ENCODE measurements around the gene WRAP73.
A peak's percentile ranks its signal among the peaks of the same experiment; 100 is the strongest.

Gene WRAP73, protein sequence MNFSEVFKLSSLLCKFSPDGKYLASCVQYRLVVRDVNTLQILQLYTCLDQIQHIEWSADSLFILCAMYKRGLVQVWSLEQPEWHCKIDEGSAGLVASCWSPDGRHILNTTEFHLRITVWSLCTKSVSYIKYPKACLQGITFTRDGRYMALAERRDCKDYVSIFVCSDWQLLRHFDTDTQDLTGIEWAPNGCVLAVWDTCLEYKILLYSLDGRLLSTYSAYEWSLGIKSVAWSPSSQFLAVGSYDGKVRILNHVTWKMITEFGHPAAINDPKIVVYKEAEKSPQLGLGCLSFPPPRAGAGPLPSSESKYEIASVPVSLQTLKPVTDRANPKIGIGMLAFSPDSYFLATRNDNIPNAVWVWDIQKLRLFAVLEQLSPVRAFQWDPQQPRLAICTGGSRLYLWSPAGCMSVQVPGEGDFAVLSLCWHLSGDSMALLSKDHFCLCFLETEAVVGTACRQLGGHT

GRCh38 chr1:3649342-3650247 lies at the start of gene WRAP73:
Gene WRAP73 (minus strand): TSS chr1:3650103. CDS start chr1:3649999, 104 bp downstream.
- peak; percentile 68 to 72 (median 72) for DNase-seq (ENCODE audit: low read depth in 2 of 3, low spot score in 2 of 3)

- no peak for DNase-seq (ENCODE audit: low read depth in 2 of 3, low spot score in 2 of 3)
Measured at GRCh38 chr1:3699596-3699995, 49.7 kb upstream of the WRAP73 start.

- DNase-seq (ENCODE audit: low read depth in 2 of 3, low spot score in 2 of 3) = no peak
Measured at GRCh38 chr1:3698660-3699408, 48.9 kb upstream of the WRAP73 start.

DNA sequence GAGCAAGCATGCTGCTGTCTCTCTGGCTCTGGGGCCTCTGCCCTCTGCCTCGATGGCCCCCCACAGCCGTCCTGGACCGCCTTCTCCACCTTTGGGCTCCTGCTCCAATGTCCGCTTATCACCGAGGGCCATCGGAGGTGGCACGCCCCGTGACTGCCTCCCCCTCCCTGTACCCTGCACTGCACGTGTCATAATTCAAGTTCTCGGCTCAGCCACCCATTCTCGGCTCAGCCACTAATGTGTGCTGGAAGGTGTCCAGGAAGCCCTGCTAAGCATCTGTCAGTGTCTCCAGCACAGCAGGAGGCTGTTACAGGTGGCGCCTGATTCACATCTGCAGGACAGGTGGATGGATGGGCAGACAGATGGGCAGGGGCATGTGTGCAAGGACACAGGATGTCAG lies 47.9 kb upstream of the WRAP73 start:
- no peak for DNase-seq (ENCODE audit: low read depth in 2 of 3, low spot score in 2 of 3)

DNA sequence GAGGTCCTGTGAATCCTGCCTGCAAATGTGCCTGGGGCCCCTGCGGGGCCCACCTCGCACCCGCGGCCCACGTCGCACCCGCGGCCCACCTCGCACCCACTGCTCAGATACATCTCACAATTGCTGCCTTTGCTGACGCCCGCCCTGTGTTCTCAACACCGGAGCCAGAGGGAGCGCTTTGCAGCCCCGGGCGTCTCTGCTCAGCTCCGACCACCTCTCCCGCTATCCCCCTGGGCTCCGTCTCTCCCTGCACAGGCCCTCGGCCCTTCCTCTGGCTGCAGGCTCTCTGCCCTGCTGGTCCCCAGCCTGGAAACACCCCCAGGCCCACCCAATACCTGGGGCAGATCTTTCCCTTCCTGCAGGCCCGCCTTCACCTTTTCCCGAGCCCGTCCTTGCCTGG lies 47.2 kb upstream of the WRAP73 start:
- DNase-seq (ENCODE audit: low read depth in 2 of 3, low spot score in 2 of 3) = no peak

- no peak for DNase-seq (ENCODE audit: low read depth in 2 of 3, low spot score in 2 of 3)
Measured at GRCh38 chr1:3696689-3697088, 46.8 kb upstream of the WRAP73 start.

DNA sequence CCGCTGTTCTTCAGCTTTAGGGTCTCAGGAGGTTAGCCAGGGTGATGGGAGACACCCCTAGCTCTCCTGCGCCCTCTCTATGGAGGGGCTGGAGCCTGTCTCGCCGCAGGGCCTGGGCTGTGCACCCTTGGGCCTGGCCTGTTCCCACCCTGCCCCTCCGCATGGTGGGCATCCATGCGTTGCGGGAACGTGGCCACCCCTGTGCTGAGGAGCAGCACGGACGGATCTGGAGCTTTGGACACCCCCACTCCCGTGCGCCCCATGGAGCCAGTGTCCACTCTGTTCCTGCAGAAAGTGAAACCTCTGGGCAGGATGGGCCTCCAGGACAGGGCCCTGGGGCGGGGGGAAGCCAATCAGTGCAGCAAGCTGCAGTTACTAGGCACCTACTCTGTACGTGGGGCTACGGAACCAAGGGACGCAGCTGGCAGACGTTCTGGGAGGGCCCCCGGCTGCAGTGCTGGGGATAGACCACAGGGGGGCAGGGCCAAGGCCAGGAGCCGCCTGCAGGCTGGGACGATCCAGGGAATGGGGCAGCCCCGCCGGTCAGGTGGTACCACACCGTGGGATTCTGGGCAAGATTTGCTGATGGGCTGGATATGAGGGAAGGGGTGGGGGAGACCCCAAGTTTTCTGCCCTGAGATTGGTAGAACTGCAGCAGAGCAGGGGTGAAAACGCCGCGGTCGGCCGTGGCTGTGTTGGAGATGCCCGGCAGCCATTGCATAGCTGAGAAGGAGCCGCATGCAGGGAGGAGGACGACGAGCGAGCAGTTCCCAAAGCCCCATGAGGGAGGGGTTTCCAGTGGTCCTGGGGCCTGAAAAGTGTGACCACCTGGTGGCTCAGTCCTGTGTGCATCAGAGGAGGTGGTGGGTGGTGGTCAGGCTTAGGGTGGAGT lies 45.7 kb upstream of the WRAP73 start:
- no peak for DNase-seq (ENCODE audit: low read depth in 2 of 3, low spot score in 2 of 3)

DNA sequence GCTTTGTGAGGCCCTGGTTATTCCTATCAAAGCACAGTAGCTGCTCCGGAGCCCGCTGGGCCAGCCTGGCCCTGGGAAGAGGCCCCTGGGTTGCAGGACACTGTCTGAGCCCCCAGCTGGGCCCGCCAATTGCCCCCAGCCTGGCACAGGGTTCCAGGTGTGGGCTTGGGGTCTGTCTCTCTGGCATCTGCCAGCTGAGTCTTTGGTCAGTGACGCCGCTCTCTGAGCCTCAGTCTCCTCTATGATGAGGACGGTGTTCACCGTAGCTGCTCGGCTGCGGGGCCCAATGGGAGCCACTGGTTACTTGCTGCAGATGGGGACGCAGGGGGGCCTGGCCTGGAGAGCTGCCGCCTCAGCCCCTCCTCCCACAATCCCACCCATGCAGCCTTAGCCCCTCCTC lies 43.4 kb upstream of the WRAP73 start:
- no peak for DNase-seq (ENCODE audit: low read depth in 2 of 3, low spot score in 2 of 3)

DNA sequence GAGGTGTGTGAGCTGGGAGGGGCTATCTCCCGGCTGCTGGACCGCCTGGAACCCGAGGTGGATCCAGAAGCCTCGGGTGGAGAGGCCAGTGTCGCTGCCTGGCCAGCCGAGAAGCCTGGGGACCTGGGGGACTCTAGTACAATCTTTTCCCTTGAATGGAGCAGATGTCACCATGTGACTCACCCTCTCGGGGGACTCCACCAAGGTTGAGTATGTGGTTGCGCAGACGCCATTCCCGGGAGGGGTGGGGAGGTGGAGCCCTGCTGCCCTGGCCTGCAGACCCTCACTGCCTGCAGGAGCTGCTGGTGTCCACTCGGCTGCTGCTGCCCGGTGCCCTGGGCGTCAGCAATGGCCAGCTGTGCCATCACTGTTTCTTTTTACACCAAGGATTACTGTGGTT lies 42.7 kb upstream of the WRAP73 start:
- DNase-seq (ENCODE audit: low read depth in 2 of 3, low spot score in 2 of 3) = no peak

DNA sequence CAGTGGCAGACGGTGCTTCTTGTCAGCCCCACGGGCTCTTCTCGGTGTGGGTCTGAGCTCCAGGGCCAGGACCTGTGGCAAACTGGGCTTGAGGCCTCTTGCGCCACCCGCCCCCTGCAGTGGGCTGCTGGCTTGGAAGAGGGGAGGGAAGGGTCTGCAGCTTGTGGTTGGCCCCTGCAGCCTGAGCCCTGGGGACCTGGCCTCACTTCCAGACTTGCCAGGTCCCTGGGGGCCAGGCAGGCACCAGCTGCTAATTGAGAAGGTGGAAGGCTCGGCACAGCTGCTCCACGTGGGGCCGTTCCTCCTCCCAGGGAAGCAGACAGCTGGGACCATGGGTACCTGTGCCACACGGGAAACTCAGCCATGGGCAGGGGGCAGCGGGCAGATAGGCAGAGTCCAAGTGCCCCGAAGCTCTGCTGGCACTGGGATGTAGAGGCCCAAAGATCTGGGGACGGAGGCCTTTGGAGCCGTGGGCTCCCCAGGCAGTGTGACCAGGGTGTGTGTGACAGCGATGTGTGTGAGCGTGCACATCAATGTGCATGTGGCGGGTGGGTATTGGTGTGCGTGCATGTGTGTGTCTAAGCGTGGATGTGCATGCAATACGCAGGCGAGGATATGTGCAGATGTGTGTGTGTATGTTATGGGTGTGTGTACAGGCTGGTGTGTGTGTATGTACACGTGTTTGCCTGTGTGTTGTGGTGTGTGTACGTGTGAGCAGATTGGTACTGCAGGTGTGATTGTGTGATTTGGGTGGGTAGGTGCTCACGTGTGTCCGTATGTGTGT lies 41.7 kb upstream of the WRAP73 start:
- DNase-seq (ENCODE audit: low read depth in 2 of 3, low spot score in 2 of 3) = no peak

DNA sequence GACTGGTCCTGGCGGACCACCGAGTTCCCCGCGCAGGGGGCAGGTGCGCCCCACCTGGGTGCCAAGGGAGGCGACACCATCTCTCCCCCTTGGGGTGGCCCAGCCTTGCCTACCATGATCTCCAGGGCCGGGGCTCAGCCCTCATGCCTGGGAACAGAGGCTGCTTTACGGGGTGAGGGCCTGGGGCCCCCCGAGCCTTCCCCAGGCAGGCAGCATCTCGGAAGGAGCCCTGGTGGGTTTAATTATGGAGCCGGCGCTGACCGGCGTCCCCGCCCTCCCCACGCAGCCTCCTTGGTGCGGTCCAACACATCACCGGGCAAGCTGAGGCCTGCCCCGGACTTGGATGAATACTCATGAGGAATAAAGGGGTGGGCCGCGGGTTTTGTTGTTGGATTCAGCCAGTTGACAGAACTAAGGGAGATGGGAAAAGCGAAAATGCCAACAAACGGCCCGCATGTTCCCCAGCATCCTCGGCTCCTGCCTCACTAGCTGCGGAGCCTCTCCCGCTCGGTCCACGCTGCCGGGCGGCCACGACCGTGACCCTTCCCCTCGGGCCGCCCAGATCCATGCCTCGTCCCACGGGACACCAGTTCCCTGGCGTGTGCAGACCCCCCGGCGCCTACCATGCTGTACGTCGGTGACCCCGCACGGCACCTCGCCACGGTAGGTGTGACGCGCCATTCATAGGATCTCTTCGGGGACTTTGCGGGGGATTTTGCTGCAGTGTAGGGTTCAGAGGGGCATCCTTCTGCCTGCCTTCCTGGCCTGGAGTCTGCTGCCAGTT lies 40.6 kb upstream of the WRAP73 start:
- no peak for DNase-seq (ENCODE audit: low read depth in 2 of 3, low spot score in 2 of 3)

GRCh38 chr1:3689138-3689750 lies 39.3 kb upstream of the WRAP73 start:
- DNase-seq (ENCODE audit: low read depth in 2 of 3, low spot score in 2 of 3) = no peak

GRCh38 chr1:3688356-3689137 lies 38.6 kb upstream of the WRAP73 start:
- DNase-seq (ENCODE audit: low read depth in 2 of 3, low spot score in 2 of 3) = no peak

DNA sequence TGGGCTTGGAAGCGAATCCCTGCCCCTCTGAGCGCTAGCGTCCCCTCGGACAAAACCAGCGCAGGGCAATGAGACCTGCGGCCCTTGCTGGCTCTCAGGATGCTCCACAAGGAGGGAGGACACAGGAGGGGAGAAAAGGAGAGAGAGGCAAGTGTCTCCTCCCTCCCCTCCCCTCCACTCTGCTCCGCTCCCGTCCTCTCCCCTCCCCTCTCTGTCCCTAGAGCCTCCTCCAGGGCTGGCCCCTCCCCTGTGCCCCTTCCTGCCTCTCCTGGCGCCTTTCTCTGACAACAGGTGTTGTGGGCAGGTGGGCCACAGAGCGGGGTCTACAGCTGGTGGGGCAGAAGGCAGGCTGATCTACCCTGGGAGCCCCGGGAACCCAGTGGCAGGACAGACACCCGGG lies 37.6 kb upstream of the WRAP73 start:
- DNase-seq (ENCODE audit: low read depth in 2 of 3, low spot score in 2 of 3) = no peak

GRCh38 chr1:3685906-3686305 lies 36.0 kb upstream of the WRAP73 start:
- DNase-seq (ENCODE audit: low read depth in 2 of 3, low spot score in 2 of 3) = no peak

- no peak for DNase-seq (ENCODE audit: low read depth in 2 of 3, low spot score in 2 of 3)
Measured at GRCh38 chr1:3685222-3685621, 35.3 kb upstream of the WRAP73 start.

DNA sequence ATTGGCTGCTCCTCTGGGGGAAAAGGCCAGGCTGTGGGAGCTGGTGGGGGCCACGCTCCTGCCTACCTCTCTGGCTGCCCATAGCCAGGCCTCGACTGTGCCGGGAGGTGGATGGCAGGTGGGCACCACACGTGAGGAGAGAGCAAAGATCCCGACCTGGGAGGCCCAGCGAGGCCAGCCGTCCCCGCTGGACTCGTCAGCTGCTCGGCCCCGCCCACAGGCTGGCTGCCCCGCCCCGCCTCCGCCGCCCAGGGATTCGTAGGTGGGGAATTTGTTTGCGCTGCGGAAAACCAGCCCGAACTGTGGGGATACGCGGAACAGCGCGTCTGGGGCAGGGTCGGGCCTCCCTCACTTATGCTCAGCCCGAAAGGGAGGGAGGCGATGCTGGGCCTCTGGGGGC lies 34.1 kb upstream of the WRAP73 start:
- no peak for DNase-seq (ENCODE audit: low read depth in 2 of 3, low spot score in 2 of 3)

DNA sequence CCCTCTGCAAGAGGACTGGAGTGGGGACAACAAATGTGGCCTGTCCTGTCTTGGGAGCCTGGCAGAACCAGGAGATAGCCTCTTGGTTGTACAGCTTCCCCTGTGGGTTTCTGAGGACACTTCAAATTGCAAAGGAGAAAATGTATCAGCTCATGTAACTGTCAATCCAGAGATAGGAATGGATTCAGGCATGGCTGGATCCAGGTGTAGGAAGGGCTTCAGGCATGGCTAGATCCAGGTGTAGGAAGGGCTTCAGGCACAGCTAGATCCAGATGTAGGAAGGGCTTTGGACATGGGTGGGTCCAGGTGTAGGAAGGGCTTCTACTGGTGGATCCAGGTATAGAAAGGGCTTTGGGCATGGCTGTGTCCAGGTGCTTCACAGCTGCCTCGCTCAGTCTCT lies 33.3 kb upstream of the WRAP73 start:
- no peak for DNase-seq (ENCODE audit: low read depth in 2 of 3, low spot score in 2 of 3)
